Effector memory CD4-positive, alpha-beta T cell (primary cell): ENCODE data around the gene LILRB3.
"Not testable (repeated sequence)": the region's sequence is repeated elsewhere in the genome, so short reads cannot be mapped to it uniquely, and the experiment has no call there.

Source experiments
- DNase-seq, 3 donors: peaks; one replicate each; pipeline ENCODE4 v3.0.0-alpha.2; 2020
- H3K27ac ChIP-seq: 2 replicates; pipeline ENCODE4 v1.7.0; 2013; ENCODE audit warnings: mild to moderate bottlenecking, low read length, moderate library complexity; ENCODE audit not compliant: insufficient read depth, poor library complexity, severe bottlenecking
- H3K27me3 ChIP-seq: replicated peaks from 2 replicates; pipeline ENCODE4 v1.7.0; 2013; ENCODE audit warnings: mild to moderate bottlenecking, low read length; ENCODE audit not compliant: insufficient read depth, control insufficient read depth, poor library complexity, severe bottlenecking
- H3K36me3 ChIP-seq: 2 replicates; pipeline ENCODE4 v1.7.0; 2013; ENCODE audit warnings: mild to moderate bottlenecking, low read length, moderate library complexity; ENCODE audit not compliant: control insufficient read depth, insufficient read depth
- H3K4me1 ChIP-seq: 2 replicates; pipeline ENCODE4 v1.7.0; 2013; ENCODE audit warnings: low read length, mild to moderate bottlenecking; ENCODE audit not compliant: control insufficient read depth, insufficient read depth, poor library complexity, severe bottlenecking
- H3K4me3 ChIP-seq: 2 replicates; pipeline ENCODE4 v1.7.0; 2013; ENCODE audit warnings: low read length, low read depth, mild to moderate bottlenecking; ENCODE audit not compliant: insufficient read depth, poor library complexity, severe bottlenecking
- H3K9me3 ChIP-seq: 2 replicates; pipeline ENCODE4 v1.7.0; 2013; ENCODE audit warnings: mild to moderate bottlenecking, low read length, moderate library complexity; ENCODE audit not compliant: control insufficient read depth
- total RNA-seq, 3 donors: gene quantifications; one replicate each; lab custom pipeline; 2026; lab: John Stamatoyannopoulos, UW

The LILRB3 gene
- 0.61 to 4.8 (median 3.7) reads per million in 3 donors for total RNA-seq

GRCh38 chr19:54222474-54223276 is at the start of gene LILRB3:
Gene LILRB3 (minus strand): TSS chr19:54223007. CDS start chr19:54222976, 31 bp downstream.
- not testable (repeated sequence) for DNase-seq, H3K4me1 ChIP-seq, H3K27me3 ChIP-seq, H3K4me3 ChIP-seq, H3K9me3 ChIP-seq, H3K36me3 ChIP-seq, H3K27ac ChIP-seq

GRCh38 chr19:54272181-54272580 is 49.4 kb upstream of the LILRB3 start:
- not testable (repeated sequence) for H3K9me3 ChIP-seq, H3K4me3 ChIP-seq, DNase-seq

GRCh38 chr19:54271587-54271986 is 48.8 kb upstream of the LILRB3 start:
- not testable (repeated sequence) for H3K27ac ChIP-seq

More at GRCh38 chr19:54272181-54272580, 49.4 kb upstream of the LILRB3 start:
- not testable (repeated sequence) for H3K27me3 ChIP-seq, H3K36me3 ChIP-seq, H3K4me1 ChIP-seq, H3K27ac ChIP-seq

DNA sequence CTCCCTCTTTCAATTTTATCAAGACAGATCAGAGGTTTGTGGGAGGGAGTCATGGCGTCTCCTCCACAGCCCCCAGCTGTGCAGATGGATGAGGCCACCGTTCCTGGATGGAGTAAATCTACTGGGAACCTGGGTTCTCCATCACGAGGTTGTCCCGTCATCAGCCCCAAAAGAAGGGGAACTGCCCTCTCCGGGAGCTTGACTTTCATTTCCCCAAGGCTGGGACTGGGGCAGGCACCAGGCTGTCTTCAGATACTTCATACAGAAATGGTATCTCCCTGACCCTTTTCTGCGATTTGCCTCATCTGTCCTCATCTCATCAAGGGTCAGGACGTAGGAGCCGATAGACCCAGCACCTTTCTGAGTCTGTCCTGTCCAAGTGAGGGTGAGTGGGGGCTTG is 48.3 kb upstream of the LILRB3 start:
- Histone ChIP-seq H3K4me3 (no peak overlapping the region), H3K27ac (no peak overlapping the region), H3K9me3 (no peaks in the 10 kb centered on the region), H3K27me3 (no peaks in the 10 kb centered on the region), H3K4me1 (no peaks in the 10 kb centered on the region), H3K36me3 (no peaks in the 10 kb centered on the region)
- DNase-seq = no peak

More at GRCh38 chr19:54271587-54271986, 48.8 kb upstream of the LILRB3 start:
- not testable (repeated sequence) for H3K4me1 ChIP-seq, H3K36me3 ChIP-seq, H3K27me3 ChIP-seq, H3K4me3 ChIP-seq, H3K9me3 ChIP-seq, DNase-seq

DNA sequence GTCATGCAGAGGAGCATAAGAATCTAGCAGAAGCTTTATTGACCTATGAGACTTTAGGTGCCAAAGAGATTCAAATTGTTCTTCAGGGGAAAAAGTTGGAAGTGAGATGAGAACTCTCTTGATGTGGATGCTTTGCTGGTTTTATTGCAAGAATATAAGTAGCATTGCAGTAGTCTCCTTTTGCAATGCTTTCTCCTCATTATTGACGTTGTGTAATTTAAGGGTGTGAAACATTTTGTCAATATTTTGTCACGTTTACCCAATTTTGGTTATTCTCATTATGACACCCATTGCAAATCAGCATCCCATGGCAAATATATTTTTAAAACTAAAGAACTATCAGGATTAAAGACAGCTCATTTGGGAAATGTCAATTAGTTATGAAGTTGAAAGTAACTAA is 46.1 kb upstream of the LILRB3 start:
- Histone ChIP-seq H3K4me3 (no peak overlapping the region), H3K36me3 (no peaks in the 10 kb centered on the region), H3K4me1 (no peaks in the 10 kb centered on the region), H3K9me3 (no peaks in the 10 kb centered on the region), H3K27me3 (no peaks in the 10 kb centered on the region), H3K27ac (no peak overlapping the region)
- no peak for DNase-seq

- H3K9me3 ChIP-seq = no peaks in the 10 kb centered on the region
Measured at GRCh38 chr19:54266133-54266532, 43.3 kb upstream of the LILRB3 start.

GRCh38 chr19:54262470-54262869 is 39.7 kb upstream of the LILRB3 start:
- Histone ChIP-seq H3K27me3 (no peaks in the 10 kb centered on the region), H3K9me3 (no peaks in the 10 kb centered on the region), H3K4me1 (no peaks in the 10 kb centered on the region), H3K27ac (no peak overlapping the region), H3K4me3 (no peak overlapping the region), H3K36me3 (no peaks in the 10 kb centered on the region)
- DNase-seq = no peak

More at GRCh38 chr19:54266133-54266532, 43.3 kb upstream of the LILRB3 start:
- Histone ChIP-seq H3K4me3 (no peak overlapping the region), H3K27ac (no peak overlapping the region), H3K36me3 (no peaks in the 10 kb centered on the region), H3K4me1 (no peaks in the 10 kb centered on the region), H3K27me3 (no peaks in the 10 kb centered on the region)
- DNase-seq = peak in 2 of 3 donors; percentile 17 to 43

GRCh38 chr19:54262066-54262465 is 39.3 kb upstream of the LILRB3 start:
- H3K9me3 ChIP-seq = no peaks in the 10 kb centered on the region
- H3K36me3 ChIP-seq = no peaks in the 10 kb centered on the region
- H3K4me1 ChIP-seq = no peaks in the 10 kb centered on the region
- H3K4me3 ChIP-seq = no peak overlapping the region
- no peak for DNase-seq
- no peak overlapping the region for H3K27ac ChIP-seq
- H3K27me3 ChIP-seq = no peaks in the 10 kb centered on the region

GRCh38 chr19:54257116-54257480 is 34.3 kb upstream of the LILRB3 start, which contains the start of gene LILRB5:
Gene LILRB5 (minus strand): TSS chr19:54257273. CDS start chr19:54257193, 80 bp downstream.
- Histone ChIP-seq H3K27ac (no peak within 1 kb of the TSS), H3K4me3 (no peak within 1 kb of the TSS), H3K36me3 (no peaks in the 10 kb centered on the region), H3K27me3 (no peaks in the 10 kb centered on the region), H3K9me3 (no peaks in the 10 kb centered on the region), H3K4me1 (no peaks in the 10 kb centered on the region)
- DNase-seq = no peak

DNA sequence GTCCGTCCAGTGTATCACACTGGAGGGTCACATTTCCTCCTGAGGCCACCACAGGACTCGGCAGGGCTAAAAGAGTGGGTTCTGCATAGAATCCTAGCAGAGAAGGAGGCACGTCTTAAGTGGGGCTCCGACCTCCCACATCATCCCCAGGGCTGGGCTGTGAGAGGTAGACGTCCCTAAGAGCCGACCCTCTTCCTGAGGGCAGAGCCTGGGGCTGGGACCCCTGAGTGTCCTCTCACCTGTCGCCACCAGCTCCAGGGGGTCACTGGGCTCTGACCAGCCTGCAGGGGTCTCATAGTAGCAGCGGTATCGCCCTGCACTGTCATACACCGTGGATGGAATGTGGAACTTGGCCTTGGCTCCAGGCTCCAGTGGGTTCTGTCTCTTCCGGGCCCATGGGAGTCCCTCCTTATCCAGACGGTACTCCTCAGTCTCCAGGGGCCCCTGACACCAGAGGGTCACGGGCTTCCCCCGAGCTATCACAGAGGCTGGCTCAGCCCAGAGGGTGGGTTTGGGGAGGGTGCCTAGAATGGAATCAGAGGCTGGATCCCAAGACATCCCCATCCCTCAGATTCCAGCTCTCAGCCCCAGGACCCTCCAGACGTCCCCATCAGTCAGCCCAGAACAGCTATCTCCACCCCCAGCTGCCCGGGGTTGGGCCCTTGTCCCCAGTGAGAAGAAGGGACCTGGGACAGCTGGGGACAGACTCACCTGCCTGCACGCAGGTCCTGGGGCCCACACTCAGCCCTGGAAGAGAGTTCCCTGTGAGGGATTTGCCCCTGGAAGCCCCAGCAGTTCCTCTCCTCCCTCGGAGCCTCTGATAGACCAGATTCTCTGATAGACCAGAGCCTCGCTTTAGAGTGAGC is 33.7 kb upstream of the LILRB3 start:
- H3K27ac ChIP-seq = no peak overlapping the region
- H3K4me3 ChIP-seq = no peak overlapping the region
- H3K36me3 ChIP-seq = no peaks in the 10 kb centered on the region
- DNase-seq = no peak
- no peaks in the 10 kb centered on the region for H3K4me1 ChIP-seq
- no peaks in the 10 kb centered on the region for H3K9me3 ChIP-seq
- no peaks in the 10 kb centered on the region for H3K27me3 ChIP-seq
